ENCODE results near the gene ARHGAP6.

DNA sequence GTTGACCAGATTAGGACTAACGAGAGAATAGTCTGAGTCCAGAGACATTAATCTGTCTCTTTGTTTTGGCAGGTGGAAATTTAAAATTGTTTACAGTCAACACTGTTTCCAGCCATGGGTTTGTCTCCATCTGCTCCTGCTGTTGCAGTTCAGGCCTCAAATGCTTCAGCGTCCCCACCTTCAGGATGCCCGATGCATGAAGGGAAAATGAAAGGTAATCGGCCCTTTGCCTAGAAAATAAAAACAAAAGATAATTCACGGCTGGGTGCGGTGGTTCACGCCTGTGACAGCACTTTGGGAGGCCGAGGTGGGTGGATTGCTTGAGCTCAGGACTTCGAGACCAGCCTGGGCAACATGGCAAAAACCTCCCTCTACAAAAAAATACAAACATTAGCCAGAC, 553.8 kb downstream of the ARHGAP6 start:
- TF ChIP-seq, protein P1, sequence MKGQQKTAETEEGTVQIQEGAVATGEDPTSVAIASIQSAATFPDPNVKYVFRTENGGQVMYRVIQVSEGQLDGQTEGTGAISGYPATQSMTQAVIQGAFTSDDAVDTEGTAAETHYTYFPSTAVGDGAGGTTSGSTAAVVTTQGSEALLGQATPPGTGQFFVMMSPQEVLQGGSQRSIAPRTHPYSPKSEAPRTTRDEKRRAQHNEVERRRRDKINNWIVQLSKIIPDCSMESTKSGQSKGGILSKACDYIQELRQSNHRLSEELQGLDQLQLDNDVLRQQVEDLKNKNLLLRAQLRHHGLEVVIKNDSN (IDR thresholded peaks at IDR 0.05): no peak
- TF ChIP-seq YY1 (IDR thresholded peaks at IDR 0.05; ENCODE audit: low read depth): no peak
- no peak for TF ChIP-seq EP300 (IDR thresholded peaks at IDR 0.05; ENCODE audit: borderline replicate concordance)
- TF ChIP-seq, protein P2, sequence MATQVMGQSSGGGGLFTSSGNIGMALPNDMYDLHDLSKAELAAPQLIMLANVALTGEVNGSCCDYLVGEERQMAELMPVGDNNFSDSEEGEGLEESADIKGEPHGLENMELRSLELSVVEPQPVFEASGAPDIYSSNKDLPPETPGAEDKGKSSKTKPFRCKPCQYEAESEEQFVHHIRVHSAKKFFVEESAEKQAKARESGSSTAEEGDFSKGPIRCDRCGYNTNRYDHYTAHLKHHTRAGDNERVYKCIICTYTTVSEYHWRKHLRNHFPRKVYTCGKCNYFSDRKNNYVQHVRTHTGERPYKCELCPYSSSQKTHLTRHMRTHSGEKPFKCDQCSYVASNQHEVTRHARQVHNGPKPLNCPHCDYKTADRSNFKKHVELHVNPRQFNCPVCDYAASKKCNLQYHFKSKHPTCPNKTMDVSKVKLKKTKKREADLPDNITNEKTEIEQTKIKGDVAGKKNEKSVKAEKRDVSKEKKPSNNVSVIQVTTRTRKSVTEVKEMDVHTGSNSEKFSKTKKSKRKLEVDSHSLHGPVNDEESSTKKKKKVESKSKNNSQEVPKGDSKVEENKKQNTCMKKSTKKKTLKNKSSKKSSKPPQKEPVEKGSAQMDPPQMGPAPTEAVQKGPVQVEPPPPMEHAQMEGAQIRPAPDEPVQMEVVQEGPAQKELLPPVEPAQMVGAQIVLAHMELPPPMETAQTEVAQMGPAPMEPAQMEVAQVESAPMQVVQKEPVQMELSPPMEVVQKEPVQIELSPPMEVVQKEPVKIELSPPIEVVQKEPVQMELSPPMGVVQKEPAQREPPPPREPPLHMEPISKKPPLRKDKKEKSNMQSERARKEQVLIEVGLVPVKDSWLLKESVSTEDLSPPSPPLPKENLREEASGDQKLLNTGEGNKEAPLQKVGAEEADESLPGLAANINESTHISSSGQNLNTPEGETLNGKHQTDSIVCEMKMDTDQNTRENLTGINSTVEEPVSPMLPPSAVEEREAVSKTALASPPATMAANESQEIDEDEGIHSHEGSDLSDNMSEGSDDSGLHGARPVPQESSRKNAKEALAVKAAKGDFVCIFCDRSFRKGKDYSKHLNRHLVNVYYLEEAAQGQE (IDR thresholded peaks at IDR 0.05; ENCODE audit: low read depth): no peak
- no peak for TF ChIP-seq EGR1 (IDR thresholded peaks at IDR 0.05)
- TF ChIP-seq, protein P3, sequence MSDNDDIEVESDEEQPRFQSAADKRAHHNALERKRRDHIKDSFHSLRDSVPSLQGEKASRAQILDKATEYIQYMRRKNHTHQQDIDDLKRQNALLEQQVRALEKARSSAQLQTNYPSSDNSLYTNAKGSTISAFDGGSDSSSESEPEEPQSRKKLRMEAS (IDR thresholded peaks at IDR 0.05): no peak
- no peak for TF ChIP-seq CEBPB (IDR thresholded peaks at IDR 0.05)
